Fibroblast of lung (primary cell): ENCODE data around the gene CACUL1.

Experiments
- CTCF ChIP-seq, 2 donors: IDR thresholded peaks in 1 of 2; conservative IDR thresholded peaks in 1 of 2; 1 replicate in 1 of 2; 2 replicates in 1 of 2; pipeline ENCODE4 v1.5.1; 2011 to 2012; ENCODE audit warnings: low read length in 2 of 2, control low read depth in 1 of 2, inconsistent platforms in 1 of 2, low read depth in 1 of 2, mild to moderate bottlenecking in 1 of 2
- EZH2 ChIP-seq: IDR thresholded peaks from 2 replicates; pipeline ENCODE4 v1.5.1; 2012; ENCODE audit warnings: low read length, control low read depth, mild to moderate bottlenecking; ENCODE audit errors: missing control alignments

DNA sequence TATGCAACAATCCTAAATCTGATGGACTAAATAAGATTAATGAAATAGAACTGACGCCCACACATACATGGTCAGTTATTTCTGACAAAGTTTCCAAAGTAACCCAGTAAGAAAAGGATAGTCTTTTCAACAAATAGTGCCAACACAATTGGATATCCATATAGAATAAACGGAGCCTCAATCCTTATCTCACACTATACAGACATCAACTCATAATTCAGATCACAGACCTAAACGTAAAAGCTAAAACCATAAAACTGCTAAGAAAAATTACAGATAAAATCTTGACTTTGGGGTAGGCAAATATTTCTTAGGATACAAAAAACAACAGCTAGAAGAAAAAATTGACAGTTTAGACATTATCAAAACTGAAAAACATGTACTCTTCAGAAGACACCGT, 8.5 kb downstream of the CACUL1 start:
- TF ChIP-seq CTCF (conservative IDR thresholded peaks at IDR 0.05 in 1 of 2, IDR thresholded peaks at IDR 0.05 in 1 of 2; ENCODE audit: low read depth in 1 of 2, low read length in 2 of 2) (no peak), EZH2 (no peak)
